ENCODE measurements around the gene CMBL. TPM values are rescaled to one million over a fixed set of nuclear protein-coding genes. Genes with fewer than 3 reads are reported as not detected.
A peak's percentile ranks its signal among the peaks of the same experiment; 100 is the strongest.
"Not testable (repeated sequence)": the region's sequence is repeated elsewhere in the genome, so short reads cannot be mapped to it uniquely, and the experiment has no call there.

Gene CMBL
- total and polyA plus RNA-seq, 5 donors from 2014 or later, result 0.13 to 0.59 (median 0.33) TPM; not detected in 2

- peak overlapping the region in 1 of 3 donors; percentile 45 for H3K27ac Mint-ChIP-seq
- H3K4me1 Mint-ChIP-seq, result peaks cover 0 to 4% (median 0%) of the 10 kb centered on the region in 4 donors
- H3K4me3 Mint-ChIP-seq, result no peak overlapping the region
- H3K27me3 ChIP-seq (ENCODE audit: control insufficient read depth, insufficient read depth, low read length), result peaks cover 3% of the 10 kb centered on the region
- H3K36me3 ChIP-seq (ENCODE audit: control insufficient read depth, insufficient read depth, low read length), result no peaks in the 10 kb centered on the region
- no peak for ATAC-seq (ENCODE audit: low read depth in 2 of 2)
- no peak for DNase-seq
- H3K4me1 ChIP-seq (ENCODE audit: control insufficient read depth, insufficient read depth, low read length, poor library complexity, severe bottlenecking), result no peaks in the 10 kb centered on the region
- H3K27me3 Mint-ChIP-seq, result peaks cover 16% of the 10 kb centered on the region
- H3K27ac ChIP-seq (ENCODE audit: insufficient read depth, low read length, poor library complexity, severe bottlenecking), result no peak overlapping the region
- H3K4me3 ChIP-seq (ENCODE audit: low read depth, low read length), result no peak overlapping the region
- no peaks in the 10 kb centered on the region for H3K9me3 Mint-ChIP-seq
- no peaks in the 10 kb centered on the region for H3K9me3 ChIP-seq (ENCODE audit: control insufficient read depth in 2 of 2, low read length in 2 of 2)
- H3K36me3 Mint-ChIP-seq, result no peaks in the 10 kb centered on the region
Observed at GRCh38 chr5:10320793-10321192, 13.1 kb upstream of the CMBL start.

- DNase-seq (no peak), ATAC-seq (ENCODE audit: low read depth in 2 of 2) (no peak)
- H3K27me3 Mint-ChIP-seq, result peaks cover 23% of the 10 kb centered on the region
- no peaks in the 10 kb centered on the region for H3K4me1 ChIP-seq (ENCODE audit: control insufficient read depth, insufficient read depth, low read length, poor library complexity, severe bottlenecking)
- H3K4me3 Mint-ChIP-seq, result no peak overlapping the region
- H3K36me3 ChIP-seq (ENCODE audit: control insufficient read depth, insufficient read depth, low read length), result no peaks in the 10 kb centered on the region
- H3K4me3 ChIP-seq (ENCODE audit: low read depth, low read length), result no peak overlapping the region
- no peaks in the 10 kb centered on the region for H3K9me3 Mint-ChIP-seq
- H3K9me3 ChIP-seq (ENCODE audit: control insufficient read depth in 2 of 2, low read length in 2 of 2), result no peaks in the 10 kb centered on the region
- H3K27ac Mint-ChIP-seq, result no peak overlapping the region
- H3K27me3 ChIP-seq (ENCODE audit: control insufficient read depth, insufficient read depth, low read length), result peaks cover 3% of the 10 kb centered on the region
- H3K36me3 Mint-ChIP-seq, result no peaks in the 10 kb centered on the region
- H3K27ac ChIP-seq (ENCODE audit: insufficient read depth, low read length, poor library complexity, severe bottlenecking), result no peak overlapping the region
- H3K4me1 Mint-ChIP-seq, result peaks cover 0 to 4% (median 0%) of the 10 kb centered on the region in 4 donors
Observed at GRCh38 chr5:10319202-10319851, 11.6 kb upstream of the CMBL start.

- Mint-ChIP-seq H3K4me1 (peaks cover 0 to 4% (median 0%) of the 10 kb centered on the region in 4 donors), H3K27ac (no peak overlapping the region), H3K4me3 (no peak overlapping the region), H3K9me3 (no peaks in the 10 kb centered on the region), H3K36me3 (no peaks in the 10 kb centered on the region), H3K27me3 (peaks cover 24% of the 10 kb centered on the region)
- no peak overlapping the region for H3K27ac ChIP-seq (ENCODE audit: insufficient read depth, low read length, poor library complexity, severe bottlenecking)
- DNase-seq, result no peak
- H3K27me3 ChIP-seq (ENCODE audit: control insufficient read depth, insufficient read depth, low read length), result no peaks in the 10 kb centered on the region
- no peak overlapping the region for H3K4me3 ChIP-seq (ENCODE audit: low read depth, low read length)
- ATAC-seq (ENCODE audit: low read depth in 2 of 2), result no peak
- no peaks in the 10 kb centered on the region for H3K36me3 ChIP-seq (ENCODE audit: control insufficient read depth, insufficient read depth, low read length)
- no peaks in the 10 kb centered on the region for H3K4me1 ChIP-seq (ENCODE audit: control insufficient read depth, insufficient read depth, low read length, poor library complexity, severe bottlenecking)
- H3K9me3 ChIP-seq (ENCODE audit: control insufficient read depth in 2 of 2, low read length in 2 of 2), result no peaks in the 10 kb centered on the region
Observed at GRCh38 chr5:10317825-10318682, 10.4 kb upstream of the CMBL start.

- Histone ChIP-seq H3K27me3 (ENCODE audit: control insufficient read depth, insufficient read depth, low read length) (no peaks in the 10 kb centered on the region), H3K4me3 (ENCODE audit: low read depth, low read length) (no peak overlapping the region), H3K4me1 (ENCODE audit: control insufficient read depth, insufficient read depth, low read length, poor library complexity, severe bottlenecking) (no peaks in the 10 kb centered on the region), H3K9me3 (ENCODE audit: control insufficient read depth in 2 of 2, low read length in 2 of 2) (no peaks in the 10 kb centered on the region), H3K36me3 (ENCODE audit: control insufficient read depth, insufficient read depth, low read length) (no peaks in the 10 kb centered on the region), H3K27ac (ENCODE audit: insufficient read depth, low read length, poor library complexity, severe bottlenecking) (no peak overlapping the region)
- H3K4me1 Mint-ChIP-seq, result peaks cover 0 to 4% (median 0%) of the 10 kb centered on the region in 4 donors
- no peak for ATAC-seq (ENCODE audit: low read depth in 2 of 2)
- H3K4me3 Mint-ChIP-seq, result no peak overlapping the region
- peaks cover 24% of the 10 kb centered on the region for H3K27me3 Mint-ChIP-seq
- H3K36me3 Mint-ChIP-seq, result peaks cover 1% of the 10 kb centered on the region
- no peak for DNase-seq
- no peak overlapping the region for H3K27ac Mint-ChIP-seq
- H3K9me3 Mint-ChIP-seq, result no peaks in the 10 kb centered on the region
Observed at GRCh38 chr5:10315824-10316509, 8.3 kb upstream of the CMBL start.

- Mint-ChIP-seq H3K4me1 (peaks cover 0 to 4% (median 0%) of the 10 kb centered on the region in 4 donors), H3K9me3 (no peaks in the 10 kb centered on the region), H3K4me3 (no peak overlapping the region), H3K36me3 (peaks cover 3% of the 10 kb centered on the region), H3K27me3 (peaks cover 21% of the 10 kb centered on the region), H3K27ac (no peak overlapping the region)
- Histone ChIP-seq H3K4me1 (ENCODE audit: control insufficient read depth, insufficient read depth, low read length, poor library complexity, severe bottlenecking) (no peaks in the 10 kb centered on the region), H3K9me3 (ENCODE audit: control insufficient read depth in 2 of 2, low read length in 2 of 2) (no peaks in the 10 kb centered on the region), H3K27me3 (ENCODE audit: control insufficient read depth, insufficient read depth, low read length) (no peaks in the 10 kb centered on the region), H3K27ac (ENCODE audit: insufficient read depth, low read length, poor library complexity, severe bottlenecking) (no peak overlapping the region), H3K4me3 (ENCODE audit: low read depth, low read length) (no peak overlapping the region), H3K36me3 (ENCODE audit: control insufficient read depth, insufficient read depth, low read length) (no peaks in the 10 kb centered on the region)
- DNase-seq (no peak), ATAC-seq (ENCODE audit: low read depth in 2 of 2) (no peak)
Observed at GRCh38 chr5:10315201-10315600, 7.5 kb upstream of the CMBL start.

- Histone ChIP-seq H3K27ac (ENCODE audit: insufficient read depth, low read length, poor library complexity, severe bottlenecking) (no peak overlapping the region), H3K27me3 (ENCODE audit: control insufficient read depth, insufficient read depth, low read length) (peaks cover 3% of the 10 kb centered on the region), H3K4me3 (ENCODE audit: low read depth, low read length) (no peak overlapping the region), H3K36me3 (ENCODE audit: control insufficient read depth, insufficient read depth, low read length) (no peaks in the 10 kb centered on the region), H3K4me1 (ENCODE audit: control insufficient read depth, insufficient read depth, low read length, poor library complexity, severe bottlenecking) (peaks cover 7% of the 10 kb centered on the region), H3K9me3 (ENCODE audit: control insufficient read depth in 2 of 2, low read length in 2 of 2) (no peaks in the 10 kb centered on the region)
- H3K9me3 Mint-ChIP-seq, result peaks cover 0 to 1% (median 0%) of the 10 kb centered on the region in 7 donors
- peaks cover 45% of the 10 kb centered on the region for H3K27me3 Mint-ChIP-seq
- H3K4me3 Mint-ChIP-seq, result no peak overlapping the region
- DNase-seq, result no peak
- peaks cover 0 to 7% (median 5%) of the 10 kb centered on the region in 4 donors for H3K4me1 Mint-ChIP-seq
- peaks cover 3% of the 10 kb centered on the region for H3K36me3 Mint-ChIP-seq
- no peak for ATAC-seq (ENCODE audit: low read depth in 2 of 2)
- H3K27ac Mint-ChIP-seq, result no peak overlapping the region
Observed at GRCh38 chr5:10311595-10312425, 4.1 kb upstream of the CMBL start.

GRCh38 chr5:10310835-10311570 is 3.3 kb upstream of the CMBL start:
- peaks cover 50% of the 10 kb centered on the region for H3K27me3 Mint-ChIP-seq
- H3K9me3 ChIP-seq (ENCODE audit: control insufficient read depth in 2 of 2, low read length in 2 of 2); H3K27ac Mint-ChIP-seq; H3K4me3 Mint-ChIP-seq; H3K36me3 Mint-ChIP-seq; H3K27ac ChIP-seq (ENCODE audit: insufficient read depth, low read length, poor library complexity, severe bottlenecking); ATAC-seq (ENCODE audit: low read depth in 2 of 2); H3K4me3 ChIP-seq (ENCODE audit: low read depth, low read length); H3K9me3 Mint-ChIP-seq; H3K4me1 Mint-ChIP-seq; H3K36me3 ChIP-seq (ENCODE audit: control insufficient read depth, insufficient read depth, low read length); H3K27me3 ChIP-seq (ENCODE audit: control insufficient read depth, insufficient read depth, low read length); H3K4me1 ChIP-seq (ENCODE audit: control insufficient read depth, insufficient read depth, low read length, poor library complexity, severe bottlenecking): not testable (repeated sequence)
- peak in 1 of 3 donors; percentile 31 for DNase-seq

Data from CD4-positive, CD25-positive, alpha-beta regulatory T cell (primary cell).